H1 (cell line): ENCODE data around the gene HOMER3. TPM values are rescaled to one million over a fixed set of nuclear protein-coding genes. Genes with fewer than 3 reads are reported as not detected.

Experiments used
- CTCF ChIA-PET: fragments of 300-600 bp; sonication (Branson Sonifier 250); formaldehyde crosslinking; loops from one replicate; lab custom pipeline; 2021; ENCODE audit not compliant: partially characterized antibody; lab: Charles Lee
- POLR2A ChIA-PET: fragments of 300-600 bp; sonication (Branson Sonifier 250); formaldehyde crosslinking; loops from one replicate; lab custom pipeline; 2021; ENCODE audit warnings: inconsistent platforms; ENCODE audit not compliant: partially characterized antibody; lab: Charles Lee
- DNase-seq, 2 experiments: peaks; one replicate each; pipeline versions ENCODE4 v3.0.0 to v3.0.0-alpha.2; 2010 to 2022; ENCODE audit warnings: low spot score in 2 of 2, low read depth in 1 of 2, mixed read lengths in 1 of 2
- FAIRE-seq: peaks from 2 replicates; lab custom pipeline; 2011; peaks lifted over from hg19 to GRCh38; lab: Jason Lieb, UNC
- H2AFZ ChIP-seq: 2 replicates; pipeline ENCODE4 v1.8.1; 2012; ENCODE audit warnings: low read length, inconsistent platforms
- H2AK5ac ChIP-seq: 2 replicates; pipeline ENCODE4 v1.6.1; 2013; ENCODE audit warnings: low read depth, low read length
- H2BK120ac ChIP-seq: replicated peaks from 2 replicates; pipeline ENCODE3; 2013; ENCODE audit warnings: low read depth, low read length, inconsistent platforms
- H2BK12ac ChIP-seq: 2 replicates; pipeline ENCODE4 v1.6.1; 2013; ENCODE audit warnings: low read depth, low read length
- H2BK15ac ChIP-seq: 2 replicates; pipeline ENCODE4 v1.6.1; 2013; ENCODE audit warnings: low read length
- H2BK20ac ChIP-seq: 2 replicates; pipeline ENCODE4 v1.6.1; 2013; ENCODE audit warnings: low read length
- H2BK5ac ChIP-seq: 2 replicates; pipeline ENCODE4 v1.6.1; 2013; ENCODE audit warnings: low read depth, low read length
- H3K14ac ChIP-seq: 2 replicates; pipeline ENCODE4 v1.6.1; 2013; ENCODE audit warnings: inconsistent platforms; ENCODE audit not compliant: insufficient read length
- H3K18ac ChIP-seq: 2 replicates; pipeline ENCODE4 v1.6.1; 2013; ENCODE audit warnings: low read length; ENCODE audit errors: extremely low read depth
- H3K23ac ChIP-seq: 2 replicates; pipeline ENCODE4 v1.6.1; 2013; ENCODE audit warnings: inconsistent platforms; ENCODE audit not compliant: insufficient read length
- H3K23me2 ChIP-seq: 2 replicates; pipeline ENCODE4 v1.6.1; 2013; ENCODE audit warnings: low read depth, low read length
- H3K27ac ChIP-seq: 2 replicates; pipeline ENCODE4 v1.6.1; 2011; ENCODE audit warnings: low read depth, low read length, inconsistent platforms
- H3K27me3 ChIP-seq, 4 experiments: replicated peaks in 1 of 4; 1 replicate in 1 of 4; 2 replicates in 3 of 4; pipeline versions ENCODE4 v1.6.1 to v1.8.1; 2011 to 2013; ENCODE audit warnings: low read length in 3 of 4, mild to moderate bottlenecking in 3 of 4, inconsistent platforms in 2 of 4, mixed read lengths in 2 of 4, moderate library complexity in 1 of 4; ENCODE audit not compliant: control insufficient read depth in 3 of 4, insufficient read depth in 3 of 4; ENCODE audit errors: extremely low read depth in 1 of 4
- H3K36me3 ChIP-seq, 4 experiments: 2 replicates each; pipeline versions ENCODE4 v1.6.1 to v1.8.1; 2011 to 2013; ENCODE audit warnings: mild to moderate bottlenecking in 4 of 4, low read length in 3 of 4, moderate library complexity in 2 of 4, control low read depth in 1 of 4, inconsistent platforms in 1 of 4; ENCODE audit not compliant: insufficient read depth in 4 of 4, control insufficient read depth in 2 of 4
- H3K4ac ChIP-seq: replicated peaks from 2 replicates; pipeline ENCODE3; 2013; ENCODE audit warnings: low read length, low read depth, mixed read lengths, inconsistent platforms; ENCODE audit not compliant: insufficient read length
- H3K4me1 ChIP-seq, 4 experiments: replicated peaks in 1 of 4; 1 replicate in 1 of 4; 2 replicates in 3 of 4; pipeline versions ENCODE4 v1.6.1 to v1.8.1; 2011 to 2013; ENCODE audit warnings: low read length in 3 of 4, inconsistent platforms in 2 of 4, mixed read lengths in 1 of 4; ENCODE audit not compliant: insufficient read depth in 4 of 4, control insufficient read depth in 3 of 4
- H3K4me2 ChIP-seq, 2 experiments: 2 replicates each; pipeline versions ENCODE4 v1.6.1 to v1.8.1; 2011 to 2013; ENCODE audit warnings: low read depth in 2 of 2, low read length in 2 of 2, control low read depth in 1 of 2, inconsistent platforms in 1 of 2, mild to moderate bottlenecking in 1 of 2; ENCODE audit not compliant: insufficient read depth in 1 of 2
- H3K4me3 ChIP-seq, 4 experiments: fragments of 200-600, 300-600 bp in 1 of 4; sonication (generic), shearing (Covaris generic), sonication (Bioruptor Twin) in 1 of 4; 2 replicates each; pipeline versions ENCODE4 v1.5.1 to v1.8.1; 2011 to 2016; ENCODE audit warnings: low read length in 4 of 4, low read depth in 3 of 4, control low read depth in 2 of 4, inconsistent platforms in 2 of 4, mild to moderate bottlenecking in 2 of 4, mixed read lengths in 1 of 4, moderate library complexity in 1 of 4; ENCODE audit not compliant: insufficient read depth in 2 of 4; ENCODE audit errors: extremely low read depth in 1 of 4
- H3K56ac ChIP-seq: replicated peaks from 2 replicates; pipeline ENCODE3; 2013; ENCODE audit warnings: low read depth, mild to moderate bottlenecking, mixed read lengths, low read length, inconsistent platforms; ENCODE audit not compliant: insufficient read length
- H3K79me1 ChIP-seq: 2 replicates; pipeline ENCODE4 v1.6.1; 2013; ENCODE audit warnings: low read depth, low read length, control low read depth
- H3K79me2 ChIP-seq, 2 experiments: 2 replicates each; pipeline versions ENCODE4 v1.6.1 to v1.8.1; 2012 to 2013; ENCODE audit warnings: low read length in 2 of 2, mild to moderate bottlenecking in 2 of 2, inconsistent platforms in 1 of 2; ENCODE audit not compliant: insufficient read depth in 2 of 2, control insufficient read depth in 1 of 2
- H3K9ac ChIP-seq, 4 experiments: replicated peaks in 1 of 4; 1 replicate in 1 of 4; 2 replicates in 3 of 4; pipeline versions ENCODE4 v1.6.1 to v1.8.1; 2011 to 2013; ENCODE audit warnings: low read depth in 3 of 4, low read length in 3 of 4, control low read depth in 2 of 4, mild to moderate bottlenecking in 2 of 4, moderate library complexity in 2 of 4, inconsistent platforms in 1 of 4; ENCODE audit errors: extremely low read depth in 1 of 4
- H3K9me3 ChIP-seq, 2 experiments: 2 replicates each; pipeline versions ENCODE4 v1.6.1 to v1.8.1; 2012 to 2013; ENCODE audit warnings: mild to moderate bottlenecking in 2 of 2, moderate library complexity in 2 of 2, control low read depth in 1 of 2, inconsistent platforms in 1 of 2, low read depth in 1 of 2, low read length in 1 of 2, mixed read lengths in 1 of 2; ENCODE audit not compliant: insufficient read depth in 2 of 2
- H4K20me1 ChIP-seq, 2 experiments: replicated peaks in 1 of 2; 2 replicates each; pipeline versions ENCODE3 to v1.8.1; 2011 to 2013; ENCODE audit warnings: inconsistent platforms in 2 of 2, low read length in 2 of 2, mild to moderate bottlenecking in 1 of 2; ENCODE audit not compliant: insufficient read depth in 2 of 2, control insufficient read depth in 1 of 2
- H4K5ac ChIP-seq: 2 replicates; pipeline ENCODE4 v1.6.1; 2013; ENCODE audit warnings: low read length, low read depth, mixed read lengths, inconsistent platforms; ENCODE audit not compliant: insufficient read length
- H4K8ac ChIP-seq: 2 replicates; pipeline ENCODE4 v1.8.0; 2013; ENCODE audit warnings: mild to moderate bottlenecking, moderate library complexity, low read length, inconsistent platforms; ENCODE audit not compliant: insufficient read depth; ENCODE audit errors: extremely low read depth
- H4K91ac ChIP-seq: replicated peaks from 2 replicates; pipeline ENCODE3; 2013; ENCODE audit warnings: low read length, mixed read lengths, inconsistent platforms; ENCODE audit not compliant: insufficient read length
- CREB1 ChIP-seq: IDR thresholded peaks from 2 replicates; pipeline ENCODE4 v1.6.1; 2012; ENCODE audit warnings: inconsistent platforms
- KDM1A ChIP-seq: fragments of 200-600, 300-600 bp; sonication (generic); IDR thresholded peaks from 2 replicates; pipeline ENCODE4 v1.7.1; 2016; ENCODE audit warnings: mild to moderate bottlenecking, low read length, borderline replicate concordance
- NANOG ChIP-seq: IDR thresholded peaks from 2 replicates; pipeline ENCODE4 v1.6.1; 2011; ENCODE audit warnings: low read length, low read depth, mild to moderate bottlenecking, inconsistent platforms; ENCODE audit not compliant: insufficient read depth, poor library complexity, severe bottlenecking
- RBBP5 ChIP-seq: IDR thresholded peaks from 2 replicates; pipeline ENCODE4 v1.7.1; 2012; ENCODE audit warnings: low read depth, mild to moderate bottlenecking, inconsistent platforms, low read length, moderate library complexity, borderline replicate concordance
- SIRT6 ChIP-seq: IDR thresholded peaks from one replicate; pipeline ENCODE4 v1.7.1; 2012; ENCODE audit warnings: low read length, inconsistent platforms
- TAF1 ChIP-seq: IDR thresholded peaks from 2 replicates; pipeline ENCODE4 v1.6.1; 2011; ENCODE audit warnings: mild to moderate bottlenecking, low read depth, low read length
- TBP ChIP-seq: IDR thresholded peaks from 2 replicates; pipeline ENCODE4 v1.6.1; 2011; ENCODE audit warnings: low read depth, low read length, improper control_type of control experiment
- TCF12 ChIP-seq: IDR thresholded peaks from 2 replicates; pipeline ENCODE4 v1.6.1; 2011; ENCODE audit warnings: low read depth, mild to moderate bottlenecking, low read length
- ZNF274 ChIP-seq: IDR thresholded peaks from 2 replicates; pipeline ENCODE4 v1.7.0; 2012; ENCODE audit warnings: low read length, borderline replicate concordance; ENCODE audit errors: extremely low read depth
- WGBS, 2 experiments: shearing (Covaris generic) in 1 of 2; methylation state at CpG; one replicate each; pipeline versions ENCODE4 v1.1.6 to v1.1.7; 2013 to 2015; ENCODE audit warnings: low lambda C conversion rate in 2 of 2, mixed read lengths in 2 of 2, inconsistent platforms in 1 of 2, low coverage in 1 of 2, missing lambda C conversion rate in 1 of 2; ENCODE audit not compliant: insufficient replicate concordance in 2 of 2, insufficient coverage in 1 of 2, insufficient read length in 1 of 2; ENCODE audit errors: extremely low coverage in 1 of 2, missing lambda C conversion rate in 1 of 2; 5-methylcytosine and 5-hydroxymethylcytosine counted together
- polyA plus RNA-seq, 7 experiments: library from polyadenylated mRNA; depleted of rRNA in 3 of 7; stranded (reverse) in 5 of 7; unstranded in 2 of 7; fragments of >200 nt in 5 of 7; fragments of 200-250 nt in 2 of 7; gene quantifications; 1 replicate in 5 of 7; 2 replicates in 1 of 7; 4 replicates in 1 of 7; pipeline versions ENCODE4 v1.2.1 to v1.2.3, GENCODE V29; 2011 to 2013; ENCODE audit warnings: missing spikeins in 2 of 7, mixed read lengths in 2 of 7
- total RNA-seq: library from RNA; stranded (reverse); fragmentation: NEBNext Ultra II Directional; extraction: Animal tissue kit (Norgen Biotek cat#: 25700); gene quantifications from 2 replicates; pipeline ENCODE4 v1.2.1, GENCODE V29; 2021

Gene HOMER3
- total and polyA plus RNA-seq, 2 of the 8 experiments (the other 6 are each of a cell fraction or from before 2014, with no cell fraction given): 28.3 to 41.6 TPM

- no peak for DNase-seq
- no peak overlapping the region for H2BK15ac ChIP-seq
- no peak overlapping the region for H2BK12ac ChIP-seq
- no peak overlapping the region for H3K9ac ChIP-seq
- no peak for FAIRE-seq
- peaks cover 0 to 26% (median 6%) of the 10 kb centered on the region in 4 experiments; a peak in 4 of 8 replicates for H3K36me3 ChIP-seq
- H3K27me3 ChIP-seq: no peaks in the 10 kb centered on the region
- no peak overlapping the region for H3K27ac ChIP-seq
- H2BK20ac ChIP-seq: no peak overlapping the region
- H4K8ac ChIP-seq: no peak overlapping the region
- no peak overlapping the region for H3K56ac ChIP-seq
- no peak overlapping the region for H3K18ac ChIP-seq
- H2AFZ ChIP-seq: no peak overlapping the region
- no peaks in the 10 kb centered on the region for H3K23me2 ChIP-seq
- H3K9me3 ChIP-seq: no peaks in the 10 kb centered on the region
- H3K4me2 ChIP-seq: no peak overlapping the region
- H3K14ac ChIP-seq: no peak overlapping the region
- H3K4me1 ChIP-seq: no peaks in the 10 kb centered on the region
- no peak overlapping the region for H3K4ac ChIP-seq
- 93% methylated on average over 16 of the region's 17 CpGs; no CpG with 5 or more reads in 1 of the 2 experiments for WGBS, 2 experiments
- peaks cover 8% of the 10 kb centered on the region for H3K79me1 ChIP-seq
- no peaks in the 10 kb centered on the region; a peak in 1 of 4 replicates for H3K79me2 ChIP-seq
- no peak overlapping the region for H4K5ac ChIP-seq
- no peak overlapping the region for H3K23ac ChIP-seq
- peaks cover 6 to 23% of the 10 kb centered on the region in 2 experiments for H4K20me1 ChIP-seq
- no peak overlapping the region for H2BK5ac ChIP-seq
- H2BK120ac ChIP-seq: no peak overlapping the region
- no peak overlapping the region for H3K4me3 ChIP-seq
- POLR2A ChIA-PET: interaction anchor here (0.7 to 3.2 kb wide), 5 partner anchors 10 to 75 kb away, joined by 3 to 13 read pairs (median 4); partner anchors contain the start of genes COPE and DDX49
- no peak overlapping the region for H2AK5ac ChIP-seq
- H4K91ac ChIP-seq: no peak overlapping the region
- CTCF ChIA-PET: interaction anchor here (1.0 to 7.8 kb wide), 5 partner anchors 10 to 91 kb away, joined by 3 to 34 read pairs (median 5); no protein-coding TSS in a partner anchor
- TF ChIP-seq NANOG (no peak), RBBP5 (no peak), TBP (no peak), ZNF274 (no peak), TAF1 (no peak), CREB1 (no peak), TCF12 (no peak), KDM1A (no peak), SIRT6 (no peak)
These were observed 31.9 kb downstream of the HOMER3 start for GRCh38 chr19:18908917-18909619.
